SK-N-SH treated with all-trans-retinoic acid at 6 μM for 48 hours (cell line): ENCODE results near the gene NGEF.

Source experiments
- ATAC-seq: fragments of 200-7000 bp; cut with Tn5 transposase; 3 replicates; pipeline ENCODE4 v1.9.1; 2020; ENCODE audit warnings: mild to moderate bottlenecking, moderate library complexity
- ARNTL ChIP-seq: fragments of 450-650 bp; formaldehyde crosslinking; IDR thresholded peaks from 2 replicates; pipeline ENCODE4 v1.5.0; 2020; ENCODE audit warnings: low read depth, mild to moderate bottlenecking, moderate library complexity, borderline replicate concordance
- CSDC2 ChIP-seq: fragments of 250-450 bp; sonication (Bioruptor Pico); IDR thresholded peaks from 2 replicates; pipeline ENCODE4 v1.5.0; 2020; ENCODE audit warnings: mild to moderate bottlenecking, moderate library complexity
- ESRRG ChIP-seq: fragments of 250-450 bp; sonication (Bioruptor Pico); IDR thresholded peaks from 2 replicates; pipeline ENCODE4 v1.6.1; 2021; ENCODE audit warnings: mild to moderate bottlenecking
- GLIS3 ChIP-seq: fragments of 250-450 bp; sonication (Bioruptor Pico); IDR thresholded peaks from 2 replicates; pipeline ENCODE4 v1.5.0; 2020; ENCODE audit warnings: mild to moderate bottlenecking, moderate library complexity
- ISL1 ChIP-seq: fragments of 250-450 bp; sonication (Bioruptor Pico); IDR thresholded peaks from 2 replicates; pipeline ENCODE4 v2.1.2; 2022; ENCODE audit warnings: mild to moderate bottlenecking, moderate library complexity
- PPARA ChIP-seq: fragments of 250-450 bp; sonication (Bioruptor Pico); IDR thresholded peaks from 2 replicates; pipeline ENCODE4 v1.5.0; 2020; ENCODE audit warnings: mild to moderate bottlenecking, borderline replicate concordance
- RARB ChIP-seq: fragments of 250-450 bp; sonication (Bioruptor Pico); IDR thresholded peaks from 2 replicates; pipeline ENCODE4 v1.8.0; 2021; ENCODE audit warnings: mild to moderate bottlenecking, moderate library complexity
- TCF4 ChIP-seq: fragments of 250-450 bp; sonication (Bioruptor Pico); IDR thresholded peaks from 2 replicates; pipeline ENCODE4 v1.8.0; 2021; ENCODE audit warnings: mild to moderate bottlenecking, moderate library complexity, borderline replicate concordance
- TOX ChIP-seq: fragments of 250-450 bp; sonication (Bioruptor Pico); IDR thresholded peaks from 2 replicates; pipeline ENCODE4 v1.8.0; 2021; ENCODE audit warnings: mild to moderate bottlenecking, moderate library complexity, borderline replicate concordance
- ZFP3 ChIP-seq: fragments of 250-450 bp; sonication (Bioruptor Pico); IDR thresholded peaks from 2 replicates; pipeline ENCODE4 v1.5.0; 2020; ENCODE audit warnings: mild to moderate bottlenecking, moderate library complexity
- ZFP30 ChIP-seq: fragments of 450-650 bp; formaldehyde crosslinking; IDR thresholded peaks from 2 replicates; pipeline ENCODE4 v1.5.0; 2022; ENCODE audit warnings: mild to moderate bottlenecking, moderate library complexity
- ZNF565 ChIP-seq: fragments of 450-650 bp; formaldehyde crosslinking; conservative IDR thresholded peaks from 2 replicates; pipeline ENCODE4 v1.5.0; 2020; ENCODE audit warnings: low read depth, mild to moderate bottlenecking, moderate library complexity
- ZNF70 ChIP-seq: fragments of 450-650 bp; formaldehyde crosslinking; IDR thresholded peaks from 2 replicates; pipeline ENCODE4 v1.5.0; 2020; ENCODE audit warnings: mild to moderate bottlenecking, moderate library complexity
- ZNF8 ChIP-seq: fragments of 450-650 bp; formaldehyde crosslinking; IDR thresholded peaks from 2 replicates; pipeline ENCODE4 v1.5.0; 2020; ENCODE audit warnings: mild to moderate bottlenecking, moderate library complexity
- TF ChIP-seq, protein P1 (sequence below): fragments of 250-450 bp; sonication (Bioruptor Pico); IDR thresholded peaks from 2 replicates; pipeline ENCODE4 v1.5.1; 2021; ENCODE audit warnings: mild to moderate bottlenecking, moderate library complexity
- TF ChIP-seq, protein P2 (sequence below): fragments of 250-450 bp; sonication (Bioruptor Pico); IDR thresholded peaks from 2 replicates; pipeline ENCODE4 v1.8.0; 2021; ENCODE audit warnings: low read depth, mild to moderate bottlenecking, moderate library complexity, borderline replicate concordance
- TF ChIP-seq, protein P3 (sequence below): fragments of 250-450 bp; sonication (Bioruptor Pico); IDR thresholded peaks from 2 replicates; pipeline ENCODE4 v1.5.1; 2020; ENCODE audit warnings: low read depth, mild to moderate bottlenecking, moderate library complexity
- TF ChIP-seq, protein P4 (sequence below): fragments of 250-450 bp; sonication (Bioruptor Pico); IDR thresholded peaks from 2 replicates; pipeline ENCODE4 v1.8.0; 2020; ENCODE audit warnings: mild to moderate bottlenecking, moderate library complexity, borderline replicate concordance
- TF ChIP-seq, protein P5 (sequence below): fragments of 250-450 bp; sonication (Bioruptor Pico); IDR thresholded peaks from 2 replicates; pipeline ENCODE4 v1.5.0; 2020; ENCODE audit warnings: mild to moderate bottlenecking, moderate library complexity

NGEF gene

DNA sequence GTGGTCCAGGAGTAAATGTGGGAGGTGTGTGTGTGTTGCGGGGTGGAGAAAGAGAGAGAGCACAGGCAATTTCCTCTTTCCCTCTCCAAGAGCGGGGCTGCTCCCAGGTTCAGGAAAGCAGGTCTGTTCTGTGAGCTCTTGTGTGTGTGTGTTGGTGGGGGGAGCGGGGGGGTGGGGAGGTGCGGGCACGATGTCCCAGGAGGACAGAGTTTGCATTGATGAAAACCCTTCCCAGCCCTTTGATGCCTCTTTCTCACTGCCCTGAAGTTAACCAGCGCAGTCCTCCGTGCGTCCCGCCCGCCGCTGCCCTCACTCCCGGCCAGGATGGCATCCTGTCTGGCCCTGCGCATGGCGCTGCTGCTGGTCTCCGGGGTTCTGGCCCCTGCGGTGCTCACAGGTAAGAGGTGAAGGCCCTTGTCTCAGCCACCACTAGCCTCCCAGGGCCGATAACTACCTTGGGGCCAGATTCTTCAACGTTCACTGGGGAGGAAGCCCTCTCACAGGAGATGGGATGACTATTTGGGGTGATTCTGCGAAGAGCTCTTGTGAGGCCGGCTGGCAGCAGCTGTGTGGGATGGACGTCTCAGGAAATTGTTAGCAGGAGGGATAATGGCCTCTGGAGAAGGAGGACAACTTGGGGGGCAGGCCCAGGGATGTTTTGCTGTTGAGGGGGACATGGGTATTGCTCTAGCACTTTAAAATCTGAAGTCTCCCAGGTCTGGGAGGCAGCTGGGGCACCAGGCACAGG is 142.9 kb downstream of the NGEF start, which contains the start of gene SNORC (continued):
- TF ChIP-seq, protein P1, sequence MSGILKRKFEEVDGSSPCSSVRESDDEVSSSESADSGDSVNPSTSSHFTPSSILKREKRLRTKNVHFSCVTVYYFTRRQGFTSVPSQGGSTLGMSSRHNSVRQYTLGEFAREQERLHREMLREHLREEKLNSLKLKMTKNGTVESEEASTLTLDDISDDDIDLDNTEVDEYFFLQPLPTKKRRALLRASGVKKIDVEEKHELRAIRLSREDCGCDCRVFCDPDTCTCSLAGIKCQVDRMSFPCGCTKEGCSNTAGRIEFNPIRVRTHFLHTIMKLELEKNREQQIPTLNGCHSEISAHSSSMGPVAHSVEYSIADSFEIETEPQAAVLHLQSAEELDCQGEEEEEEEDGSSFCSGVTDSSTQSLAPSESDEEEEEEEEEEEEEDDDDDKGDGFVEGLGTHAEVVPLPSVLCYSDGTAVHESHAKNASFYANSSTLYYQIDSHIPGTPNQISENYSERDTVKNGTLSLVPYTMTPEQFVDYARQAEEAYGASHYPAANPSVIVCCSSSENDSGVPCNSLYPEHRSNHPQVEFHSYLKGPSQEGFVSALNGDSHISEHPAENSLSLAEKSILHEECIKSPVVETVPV (CRISPR knock-in tag), result no peak
- no peak for TF ChIP-seq ZNF70 (CRISPR knock-in tag)
- TF ChIP-seq CSDC2, result no peak
- no peak for TF ChIP-seq PPARA (CRISPR knock-in tag)

DNA sequence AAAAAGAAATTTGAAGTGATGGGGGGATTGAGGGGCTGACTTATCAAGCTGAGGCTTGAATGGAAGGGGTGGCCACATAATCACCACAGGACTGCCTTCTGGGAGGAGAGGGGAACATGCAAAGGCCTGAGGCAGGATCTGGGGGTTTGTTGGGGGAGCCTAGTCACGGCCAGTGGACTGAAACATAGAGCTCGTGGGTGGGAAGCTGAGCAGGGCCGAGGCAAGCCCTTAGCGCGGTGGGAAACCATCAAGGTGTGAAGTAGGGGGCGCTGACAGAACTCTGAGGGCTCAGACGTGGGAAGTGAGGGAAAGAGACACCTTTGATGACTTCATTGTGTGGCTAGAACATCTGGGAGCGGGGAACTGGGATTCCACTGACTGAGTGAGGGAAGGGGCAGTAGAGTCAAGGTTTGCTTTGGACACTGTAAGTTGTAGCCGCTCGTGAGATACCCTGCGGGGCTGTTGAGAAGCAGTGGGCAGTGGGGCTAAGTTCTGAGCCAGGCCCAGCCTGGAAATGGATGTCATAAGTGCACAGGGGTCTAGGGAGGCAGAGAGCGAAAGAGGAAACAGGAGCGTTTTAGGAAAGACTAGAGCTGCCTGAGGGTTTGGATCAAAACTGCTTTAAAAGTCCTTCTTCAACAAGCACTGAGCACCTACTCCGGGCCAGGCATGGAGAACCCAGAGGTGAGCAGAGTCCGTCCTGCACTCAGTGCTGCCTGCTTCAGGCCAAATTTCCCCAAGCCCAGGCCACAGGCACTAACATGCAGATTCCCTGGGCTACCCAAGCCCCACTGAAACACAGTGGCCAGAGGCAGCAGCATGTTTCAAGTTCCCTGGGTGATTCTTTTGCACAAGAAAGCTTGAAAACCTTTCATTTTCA is 143.7 kb downstream of the NGEF start:
- ATAC-seq, result no peak
- TF ChIP-seq, protein P2, sequence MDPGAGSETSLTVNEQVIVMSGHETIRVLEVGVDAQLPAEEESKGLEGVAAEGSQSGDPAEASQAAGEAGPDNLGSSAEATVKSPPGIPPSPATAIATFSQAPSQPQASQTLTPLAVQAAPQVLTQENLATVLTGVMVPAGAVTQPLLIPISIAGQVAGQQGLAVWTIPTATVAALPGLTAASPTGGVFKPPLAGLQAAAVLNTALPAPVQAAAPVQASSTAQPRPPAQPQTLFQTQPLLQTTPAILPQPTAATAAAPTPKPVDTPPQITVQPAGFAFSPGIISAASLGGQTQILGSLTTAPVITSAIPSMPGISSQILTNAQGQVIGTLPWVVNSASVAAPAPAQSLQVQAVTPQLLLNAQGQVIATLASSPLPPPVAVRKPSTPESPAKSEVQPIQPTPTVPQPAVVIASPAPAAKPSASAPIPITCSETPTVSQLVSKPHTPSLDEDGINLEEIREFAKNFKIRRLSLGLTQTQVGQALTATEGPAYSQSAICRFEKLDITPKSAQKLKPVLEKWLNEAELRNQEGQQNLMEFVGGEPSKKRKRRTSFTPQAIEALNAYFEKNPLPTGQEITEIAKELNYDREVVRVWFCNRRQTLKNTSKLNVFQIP (CRISPR knock-in tag), result no peak
- TF ChIP-seq CSDC2, result no peak
- TF ChIP-seq ZNF565 (CRISPR knock-in tag), result no peak
- TF ChIP-seq GLIS3 (CRISPR knock-in tag), result no peak
- TF ChIP-seq TCF4, result no peak
- TF ChIP-seq TOX (CRISPR knock-in tag), result no peak
- TF ChIP-seq ZNF8 (CRISPR knock-in tag), result no peak
- TF ChIP-seq ISL1, result no peak
- TF ChIP-seq, protein P3, sequence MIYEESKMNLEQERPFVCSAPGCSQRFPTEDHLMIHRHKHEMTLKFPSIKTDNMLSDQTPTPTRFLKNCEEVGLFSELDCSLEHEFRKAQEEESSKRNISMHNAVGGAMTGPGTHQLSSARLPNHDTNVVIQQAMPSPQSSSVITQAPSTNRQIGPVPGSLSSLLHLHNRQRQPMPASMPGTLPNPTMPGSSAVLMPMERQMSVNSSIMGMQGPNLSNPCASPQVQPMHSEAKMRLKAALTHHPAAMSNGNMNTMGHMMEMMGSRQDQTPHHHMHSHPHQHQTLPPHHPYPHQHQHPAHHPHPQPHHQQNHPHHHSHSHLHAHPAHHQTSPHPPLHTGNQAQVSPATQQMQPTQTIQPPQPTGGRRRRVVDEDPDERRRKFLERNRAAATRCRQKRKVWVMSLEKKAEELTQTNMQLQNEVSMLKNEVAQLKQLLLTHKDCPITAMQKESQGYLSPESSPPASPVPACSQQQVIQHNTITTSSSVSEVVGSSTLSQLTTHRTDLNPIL (CRISPR knock-in tag), result no peak
- TF ChIP-seq, protein P4, sequence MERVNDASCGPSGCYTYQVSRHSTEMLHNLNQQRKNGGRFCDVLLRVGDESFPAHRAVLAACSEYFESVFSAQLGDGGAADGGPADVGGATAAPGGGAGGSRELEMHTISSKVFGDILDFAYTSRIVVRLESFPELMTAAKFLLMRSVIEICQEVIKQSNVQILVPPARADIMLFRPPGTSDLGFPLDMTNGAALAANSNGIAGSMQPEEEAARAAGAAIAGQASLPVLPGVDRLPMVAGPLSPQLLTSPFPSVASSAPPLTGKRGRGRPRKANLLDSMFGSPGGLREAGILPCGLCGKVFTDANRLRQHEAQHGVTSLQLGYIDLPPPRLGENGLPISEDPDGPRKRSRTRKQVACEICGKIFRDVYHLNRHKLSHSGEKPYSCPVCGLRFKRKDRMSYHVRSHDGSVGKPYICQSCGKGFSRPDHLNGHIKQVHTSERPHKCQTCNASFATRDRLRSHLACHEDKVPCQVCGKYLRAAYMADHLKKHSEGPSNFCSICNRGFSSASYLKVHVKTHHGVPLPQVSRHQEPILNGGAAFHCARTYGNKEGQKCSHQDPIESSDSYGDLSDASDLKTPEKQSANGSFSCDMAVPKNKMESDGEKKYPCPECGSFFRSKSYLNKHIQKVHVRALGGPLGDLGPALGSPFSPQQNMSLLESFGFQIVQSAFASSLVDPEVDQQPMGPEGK, result no peak
- no peak for TF ChIP-seq RARB (CRISPR knock-in tag)
- TF ChIP-seq ESRRG, result no peak
- no peak for TF ChIP-seq ARNTL (CRISPR knock-in tag)
- TF ChIP-seq, protein P5, sequence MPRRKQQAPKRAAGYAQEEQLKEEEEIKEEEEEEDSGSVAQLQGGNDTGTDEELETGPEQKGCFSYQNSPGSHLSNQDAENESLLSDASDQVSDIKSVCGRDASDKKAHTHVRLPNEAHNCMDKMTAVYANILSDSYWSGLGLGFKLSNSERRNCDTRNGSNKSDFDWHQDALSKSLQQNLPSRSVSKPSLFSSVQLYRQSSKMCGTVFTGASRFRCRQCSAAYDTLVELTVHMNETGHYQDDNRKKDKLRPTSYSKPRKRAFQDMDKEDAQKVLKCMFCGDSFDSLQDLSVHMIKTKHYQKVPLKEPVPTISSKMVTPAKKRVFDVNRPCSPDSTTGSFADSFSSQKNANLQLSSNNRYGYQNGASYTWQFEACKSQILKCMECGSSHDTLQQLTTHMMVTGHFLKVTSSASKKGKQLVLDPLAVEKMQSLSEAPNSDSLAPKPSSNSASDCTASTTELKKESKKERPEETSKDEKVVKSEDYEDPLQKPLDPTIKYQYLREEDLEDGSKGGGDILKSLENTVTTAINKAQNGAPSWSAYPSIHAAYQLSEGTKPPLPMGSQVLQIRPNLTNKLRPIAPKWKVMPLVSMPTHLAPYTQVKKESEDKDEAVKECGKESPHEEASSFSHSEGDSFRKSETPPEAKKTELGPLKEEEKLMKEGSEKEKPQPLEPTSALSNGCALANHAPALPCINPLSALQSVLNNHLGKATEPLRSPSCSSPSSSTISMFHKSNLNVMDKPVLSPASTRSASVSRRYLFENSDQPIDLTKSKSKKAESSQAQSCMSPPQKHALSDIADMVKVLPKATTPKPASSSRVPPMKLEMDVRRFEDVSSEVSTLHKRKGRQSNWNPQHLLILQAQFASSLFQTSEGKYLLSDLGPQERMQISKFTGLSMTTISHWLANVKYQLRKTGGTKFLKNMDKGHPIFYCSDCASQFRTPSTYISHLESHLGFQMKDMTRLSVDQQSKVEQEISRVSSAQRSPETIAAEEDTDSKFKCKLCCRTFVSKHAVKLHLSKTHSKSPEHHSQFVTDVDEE (CRISPR knock-in tag), result no peak
- TF ChIP-seq ZFP3 (CRISPR knock-in tag), result no peak

DNA sequence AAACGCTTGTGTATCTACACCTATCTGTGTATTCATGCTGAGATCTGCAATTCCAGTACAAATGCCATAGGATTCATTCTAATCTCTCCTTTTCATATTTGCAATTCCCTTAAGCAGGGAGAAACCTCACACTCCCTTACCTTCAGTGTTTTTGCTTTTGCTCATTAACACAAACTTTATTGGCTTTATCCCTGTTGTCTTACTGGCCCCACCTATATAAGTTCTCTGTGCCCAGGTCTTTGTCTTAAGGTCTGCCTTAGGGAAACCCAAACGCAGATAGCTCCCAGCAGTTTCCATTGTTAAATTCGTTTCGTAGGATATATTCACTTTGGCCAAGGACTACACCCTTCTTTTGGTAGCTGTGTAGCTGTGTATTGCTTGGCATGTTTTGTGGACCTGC is 147.0 kb downstream of the NGEF start:
- ATAC-seq, result no peak

More for the DNA sequence above, 147.0 kb downstream of the NGEF start:
- TF ChIP-seq ZNF8 (CRISPR knock-in tag) (no peak), ISL1 (no peak), ZFP30 (CRISPR knock-in tag) (no peak)
